Smooth muscle cell (in vitro differentiated cells): ENCODE data around the gene ETV6. TPM values are rescaled to one million over a fixed set of nuclear protein-coding genes. Genes with fewer than 3 reads are reported as not detected.
A peak's percentile ranks its signal among the peaks of the same experiment; 100 is the strongest.

Source experiments
- DNase-seq: peaks from one replicate; lab custom pipeline; 2025; ENCODE audit not compliant: unreplicated experiment; lab: John Stamatoyannopoulos, UW
- H2AFZ ChIP-seq: fragments of 200-600 bp; sonication (generic); 2 replicates; pipeline ENCODE4 v1.6.0; 2016; ENCODE audit warnings: antibody characterized with exemption, low read depth, mild to moderate bottlenecking
- H3F3A ChIP-seq: fragments of 200-600 bp; sonication (generic); 2 replicates; pipeline ENCODE4 v1.6.0; 2017; ENCODE audit warnings: antibody characterized with exemption, low read depth
- H3K27ac ChIP-seq: fragments of 200-600 bp; sonication (generic); 2 replicates; pipeline ENCODE4 v1.5.1; 2016; ENCODE audit warnings: low read depth, mild to moderate bottlenecking
- H3K27me3 ChIP-seq: fragments of 200-600 bp; sonication (generic); 2 replicates; pipeline ENCODE4 v1.6.1; 2016; ENCODE audit warnings: low read depth, mild to moderate bottlenecking
- H3K36me3 ChIP-seq: fragments of 200-600 bp; sonication (generic); 2 replicates; pipeline ENCODE4 v1.5.1; 2016; ENCODE audit warnings: low read depth
- H3K4me1 ChIP-seq: fragments of 200-600 bp; sonication (generic); 2 replicates; pipeline ENCODE4 v1.5.1; 2016; ENCODE audit warnings: low read depth
- H3K4me2 ChIP-seq: fragments of 200-600 bp; sonication (generic); 2 replicates; pipeline ENCODE4 v1.6.0; 2016; ENCODE audit warnings: mild to moderate bottlenecking
- H3K4me3 ChIP-seq: fragments of 200-600 bp; sonication (generic); 2 replicates; pipeline ENCODE4 v1.5.1; 2016; ENCODE audit warnings: mild to moderate bottlenecking
- H3K79me2 ChIP-seq: fragments of 200-600 bp; sonication (generic); 2 replicates; pipeline ENCODE4 v1.6.0; 2016; ENCODE audit warnings: low read depth, mild to moderate bottlenecking
- H3K9ac ChIP-seq: fragments of 200-600 bp; sonication (generic); 2 replicates; pipeline ENCODE4 v1.6.0; 2016; ENCODE audit warnings: low read depth
- H3K9me3 ChIP-seq: fragments of 200-600 bp; sonication (generic); replicated peaks from 2 replicates; pipeline ENCODE4 v1.5.1; 2016; ENCODE audit warnings: low read depth
- H4K20me1 ChIP-seq: fragments of 200-600 bp; sonication (generic); 2 replicates; pipeline ENCODE4 v1.6.0; 2016; ENCODE audit warnings: low read depth
- CTCF ChIP-seq: fragments of 200-600 bp; sonication (generic); IDR thresholded peaks from 2 replicates; pipeline ENCODE4 v1.5.1; 2017; ENCODE audit warnings: borderline replicate concordance, mild to moderate bottlenecking, antibody characterized with exemption; ENCODE audit not compliant: insufficient read depth, poor library complexity, severe bottlenecking
- WGBS: methylation state at CpG from one replicate; pipeline ENCODE4 v1.1.7; 2016; ENCODE audit warnings: low lambda C conversion rate; 5-methylcytosine and 5-hydroxymethylcytosine counted together
- polyA plus RNA-seq: library from polyadenylated mRNA; unstranded; fragments of >200 nt; fragmentation: Nextera tagmentation; extraction: Ambion mirVana; gene quantifications from 2 replicates; pipeline ENCODE4 v1.2.1, GENCODE V29; 2016
- total RNA-seq: library from RNA; depleted of rRNA; stranded (reverse); fragments of >200 nt; gene quantifications from 2 replicates; pipeline ENCODE4 v1.2.3, GENCODE V29; 2014

The ETV6 gene
- total and polyA plus RNA-seq, 2 experiments from 2014 or later: 11.5 to 23.8 TPM

GRCh38 chr12:11872055-11872454 is 222.6 kb downstream of the ETV6 start:
- no peak overlapping the region for H3K27ac ChIP-seq
- peaks cover 25% of the 10 kb centered on the region for H4K20me1 ChIP-seq
- H3K4me2 ChIP-seq: no peak overlapping the region
- peaks cover 16% of the 10 kb centered on the region for H3K36me3 ChIP-seq
- 83% methylated on average over 4 of the region's 4 CpGs for WGBS
- no peak for TF ChIP-seq CTCF
- no peak overlapping the region for H2AFZ ChIP-seq
- no peaks in the 10 kb centered on the region for H3K4me1 ChIP-seq
- H3F3A ChIP-seq: no peaks in the 10 kb centered on the region
- no peaks in the 10 kb centered on the region for H3K27me3 ChIP-seq
- DNase-seq: no peak
- no peak overlapping the region for H3K4me3 ChIP-seq
- no peaks in the 10 kb centered on the region for H3K9me3 ChIP-seq
- peaks cover 29% of the 10 kb centered on the region for H3K79me2 ChIP-seq
- no peak overlapping the region for H3K9ac ChIP-seq

- 82% methylated on average over 3 of the region's 3 CpGs for WGBS
- no peak overlapping the region for H3K4me2 ChIP-seq
Observed at GRCh38 chr12:11875414-11875935, 226.0 kb downstream of the ETV6 start.

GRCh38 chr12:11876307-11876706 is 226.8 kb downstream of the ETV6 start:
- H3K79me2 ChIP-seq: peaks cover 9% of the 10 kb centered on the region
- H3K4me1 ChIP-seq: peaks cover 21% of the 10 kb centered on the region
- H4K20me1 ChIP-seq: peaks cover 30% of the 10 kb centered on the region
- H3K9me3 ChIP-seq: no peaks in the 10 kb centered on the region
- peaks cover 6% of the 10 kb centered on the region for H3K36me3 ChIP-seq
- H3F3A ChIP-seq: peaks cover 14% of the 10 kb centered on the region
- WGBS: 56% methylated on average over 5 of the region's 5 CpGs
- TF ChIP-seq CTCF: no peak
- H2AFZ ChIP-seq: no peak overlapping the region
- no peak overlapping the region for H3K4me2 ChIP-seq
- H3K9ac ChIP-seq: no peak overlapping the region
- peak overlapping the region; percentile 80 for H3K27ac ChIP-seq
- H3K27me3 ChIP-seq: no peaks in the 10 kb centered on the region
- H3K4me3 ChIP-seq: no peak overlapping the region
- no peak for DNase-seq

More at GRCh38 chr12:11875414-11875935, 226.0 kb downstream of the ETV6 start:
- no peak overlapping the region for H3K9ac ChIP-seq
- TF ChIP-seq CTCF: no peak
- peaks cover 15% of the 10 kb centered on the region for H3K79me2 ChIP-seq
- no peak for DNase-seq
- no peaks in the 10 kb centered on the region for H3K9me3 ChIP-seq
- H3F3A ChIP-seq: peaks cover 14% of the 10 kb centered on the region
- H2AFZ ChIP-seq: no peak overlapping the region
- no peak overlapping the region for H3K4me3 ChIP-seq
- peak overlapping the region; percentile 80 for H3K27ac ChIP-seq
- H4K20me1 ChIP-seq: peaks cover 31% of the 10 kb centered on the region
- peaks cover 21% of the 10 kb centered on the region for H3K4me1 ChIP-seq
- peaks cover 11% of the 10 kb centered on the region for H3K36me3 ChIP-seq
- no peaks in the 10 kb centered on the region for H3K27me3 ChIP-seq
